ENCODE measurements around the gene ETFA. TPM values are rescaled to one million over a fixed set of nuclear protein-coding genes. Genes with fewer than 3 reads are reported as not detected.

The ETFA gene
- total RNA-seq, 2 experiments from 2014 or later = 159 to 164 TPM

GRCh38 chr15:76260246-76260938 is 50.9 kb downstream of the ETFA start:
- H3K27me3 Mint-ChIP-seq = no peaks in the 10 kb centered on the region
- H3K4me1 Mint-ChIP-seq (ENCODE audit: low read depth) = no peaks in the 10 kb centered on the region
- H3K9me3 Mint-ChIP-seq = peaks cover 21% of the 10 kb centered on the region
- DNase-seq (no peak), ATAC-seq (no peak)
- intact Hi-C loops (cut with micrococcal nuclease) = no loop called here
- H3K27ac Mint-ChIP-seq = no peak overlapping the region
- no peak overlapping the region for H3K4me3 Mint-ChIP-seq
- TF ChIP-seq CTCF (IDR thresholded peaks at IDR 0.05) = no peak
- ChIA-PET POLR2A (no interaction called here), CTCF (no interaction called here)
- peaks cover 75% of the 10 kb centered on the region for H3K36me3 Mint-ChIP-seq (ENCODE audit: low read depth)

- H3K36me3 Mint-ChIP-seq (ENCODE audit: low read depth) = peaks cover 65% of the 10 kb centered on the region
- ATAC-seq (no peak), DNase-seq (no peak)
- intact Hi-C loops (cut with micrococcal nuclease) = no loop called here
- H3K27ac Mint-ChIP-seq = no peak overlapping the region
- H3K27me3 Mint-ChIP-seq = no peaks in the 10 kb centered on the region
- CTCF ChIA-PET = no interaction called here
- H3K4me3 Mint-ChIP-seq = no peak overlapping the region
- H3K4me1 Mint-ChIP-seq (ENCODE audit: low read depth) = no peaks in the 10 kb centered on the region
- POLR2A ChIA-PET = no interaction called here
- H3K9me3 Mint-ChIP-seq = peaks cover 20% of the 10 kb centered on the region
- TF ChIP-seq CTCF (IDR thresholded peaks at IDR 0.05) = no peak
Observed at GRCh38 chr15:76259392-76259791, 51.9 kb downstream of the ETFA start.

- Mint-ChIP-seq H3K4me3 (no peak overlapping the region), H3K27me3 (no peaks in the 10 kb centered on the region), H3K27ac (no peak overlapping the region), H3K9me3 (peaks cover 13% of the 10 kb centered on the region), H3K36me3 (ENCODE audit: low read depth) (peaks cover 56% of the 10 kb centered on the region), H3K4me1 (ENCODE audit: low read depth) (no peaks in the 10 kb centered on the region)
- no peak for TF ChIP-seq CTCF (IDR thresholded peaks at IDR 0.05)
- no peak for DNase-seq
- intact Hi-C loops (cut with micrococcal nuclease) = no loop called here
- POLR2A ChIA-PET = no interaction called here
- CTCF ChIA-PET = no interaction called here
- no peak for ATAC-seq
Observed at GRCh38 chr15:76258460-76258859, 52.8 kb downstream of the ETFA start.

- intact Hi-C loops (cut with micrococcal nuclease) = no loop called here
- no peak for DNase-seq
- Mint-ChIP-seq H3K27ac (no peak overlapping the region), H3K9me3 (peaks cover 3% of the 10 kb centered on the region), H3K27me3 (no peaks in the 10 kb centered on the region), H3K36me3 (ENCODE audit: low read depth) (peaks cover 14% of the 10 kb centered on the region), H3K4me1 (ENCODE audit: low read depth) (peaks cover 3% of the 10 kb centered on the region), H3K4me3 (no peak overlapping the region)
- no peak for ATAC-seq
- TF ChIP-seq CTCF (IDR thresholded peaks at IDR 0.05) = no peak
- CTCF ChIA-PET = interaction anchor here (1.4 kb wide), 1 partner anchor 33 kb away, joined by 3 read pairs; no protein-coding TSS in a partner anchor
- POLR2A ChIA-PET = no interaction called here
Observed at GRCh38 chr15:76253691-76254473, 57.4 kb downstream of the ETFA start.

- Mint-ChIP-seq H3K36me3 (ENCODE audit: low read depth) (peaks cover 10% of the 10 kb centered on the region), H3K4me3 (no peak overlapping the region), H3K4me1 (ENCODE audit: low read depth) (peaks cover 3% of the 10 kb centered on the region), H3K27ac (no peak overlapping the region), H3K9me3 (no peaks in the 10 kb centered on the region), H3K27me3 (no peaks in the 10 kb centered on the region)
- POLR2A ChIA-PET = no interaction called here
- no peak for TF ChIP-seq CTCF (IDR thresholded peaks at IDR 0.05)
- DNase-seq (no peak), ATAC-seq (no peak)
- intact Hi-C loops (cut with micrococcal nuclease) = no loop called here
- CTCF ChIA-PET = no interaction called here
Observed at GRCh38 chr15:76252249-76252648, 59.0 kb downstream of the ETFA start.

Measured in activated CD8-positive, alpha-beta T cell treated with anti-CD3 and anti-CD28 coated beads for 36 hours (primary cell).